Endothelial cell of umbilical vein (primary cell): Measurements from ENCODE around the gene CPNE5. TPM values are rescaled to one million over a fixed set of nuclear protein-coding genes. Genes with fewer than 3 reads are reported as not detected.

Experiments
- BruUV-seq: library from RNA; stranded (reverse); fragments of 400-500 nt; replicated peaks from 2 replicates; lab custom pipeline; 2021; lab: Mats Ljungman, UMichigan
- CTCF ChIA-PET: fragments of 300-600, 350-600 bp; sonication (Branson Sonifier 250); formaldehyde crosslinking; loops from one replicate; lab custom pipeline; 2021; ENCODE audit warnings: antibody characterized with exemption, inconsistent platforms; lab: Charles Lee
- POLR2A ChIA-PET: fragments of 300-600, 350-600 bp; sonication (Branson Sonifier 250); formaldehyde crosslinking; loops from one replicate; lab custom pipeline; 2021; ENCODE audit warnings: antibody characterized with exemption, inconsistent platforms; lab: Charles Lee
- DNase-seq: peaks from one replicate; pipeline ENCODE4 v3.0.0-alpha.2; 2011; ENCODE audit warnings: low read depth, low spot score
- FAIRE-seq: peaks from 2 replicates; lab custom pipeline; 2011; peaks lifted over from hg19 to GRCh38; lab: Jason Lieb, UNC
- H2AFZ ChIP-seq: 2 replicates; pipeline ENCODE4 v1.6.0; 2012; ENCODE audit warnings: low read depth, low read length, control low read depth, inconsistent platforms
- H3K27ac ChIP-seq: 2 replicates; pipeline ENCODE4 v1.5.1; 2011; ENCODE audit warnings: low read depth, mild to moderate bottlenecking, control low read depth, low read length, moderate library complexity; ENCODE audit not compliant: insufficient read depth
- H3K27me3 ChIP-seq, 2 experiments: 2 replicates each; pipeline versions ENCODE4 v1.6.0 to v1.6.1; 2011; ENCODE audit warnings: low read length in 2 of 2, mixed read lengths in 1 of 2; ENCODE audit not compliant: control insufficient read depth in 2 of 2, insufficient read depth in 2 of 2
- H3K36me3 ChIP-seq, 2 experiments: 2 replicates in 1 of 2; 3 replicates in 1 of 2; pipeline ENCODE4 v1.5.1; 2011; ENCODE audit warnings: low read length in 2 of 2, mild to moderate bottlenecking in 1 of 2, moderate library complexity in 1 of 2; ENCODE audit not compliant: control insufficient read depth in 2 of 2, insufficient read depth in 2 of 2; ENCODE audit errors: extremely low read depth in 1 of 2
- H3K4me1 ChIP-seq: 3 replicates; pipeline ENCODE4 v1.5.1; 2011; ENCODE audit warnings: mild to moderate bottlenecking, low read length; ENCODE audit not compliant: control insufficient read depth, insufficient read depth; ENCODE audit errors: extremely low read depth
- H3K4me2 ChIP-seq: 2 replicates; pipeline ENCODE4 v1.6.1; 2011; ENCODE audit warnings: low read length, control low read depth, mixed read lengths; ENCODE audit not compliant: insufficient read depth
- H3K4me3 ChIP-seq, 3 experiments: fragments of 200-600 bp in 1 of 3; sonication (generic), shearing (Covaris generic) in 1 of 3; replicated peaks in 1 of 3; 2 replicates each; pipeline ENCODE4 v1.5.1; 2011 to 2016; ENCODE audit warnings: control low read depth in 3 of 3, low read length in 3 of 3, mild to moderate bottlenecking in 2 of 3, inconsistent platforms in 1 of 3, low read depth in 1 of 3, moderate library complexity in 1 of 3; ENCODE audit not compliant: insufficient read depth in 1 of 3
- H3K79me2 ChIP-seq: 2 replicates; pipeline ENCODE4 v1.6.0; 2012; ENCODE audit warnings: low read length, inconsistent platforms; ENCODE audit not compliant: control insufficient read depth, insufficient read depth
- H3K9ac ChIP-seq: replicated peaks from 2 replicates; pipeline ENCODE3; 2011; ENCODE audit warnings: low read length, control low read depth; ENCODE audit not compliant: insufficient read depth; ENCODE audit errors: extremely low read depth
- H3K9me1 ChIP-seq: replicated peaks from 3 replicates; pipeline ENCODE4 v1.6.0; 2011; ENCODE audit warnings: mild to moderate bottlenecking, low read length; ENCODE audit not compliant: control insufficient read depth, insufficient read depth; ENCODE audit errors: extremely low read depth
- H3K9me3 ChIP-seq: replicated peaks from 2 replicates; pipeline ENCODE4 v1.5.1; 2012; ENCODE audit warnings: low read length, inconsistent platforms; ENCODE audit not compliant: control insufficient read depth, insufficient read depth
- H4K20me1 ChIP-seq: replicated peaks from 2 replicates; pipeline ENCODE3; 2011; ENCODE audit warnings: mild to moderate bottlenecking, low read length; ENCODE audit not compliant: control insufficient read depth, insufficient read depth; ENCODE audit errors: extremely low read depth
- CTCF ChIP-seq, 2 donors: IDR thresholded peaks; 1 replicate in 1 of 2; 2 replicates in 1 of 2; pipeline ENCODE4 v1.5.1; 2011; ENCODE audit warnings: low read length in 2 of 2, mild to moderate bottlenecking in 2 of 2, moderate library complexity in 2 of 2, control low read depth in 1 of 2, inconsistent platforms in 1 of 2, low read depth in 1 of 2; ENCODE audit not compliant: insufficient read depth in 1 of 2; ENCODE audit errors: extremely low read depth in 1 of 2
- EZH2 ChIP-seq: IDR thresholded peaks from 2 replicates; pipeline ENCODE4 v1.6.1; 2012; ENCODE audit warnings: borderline replicate concordance, low read depth, mild to moderate bottlenecking, moderate library complexity, low read length, inconsistent platforms; ENCODE audit not compliant: severe bottlenecking
- FOS ChIP-seq: IDR thresholded peaks from 2 replicates; pipeline ENCODE4 v1.6.1; 2011; ENCODE audit warnings: mild to moderate bottlenecking, low read length, moderate library complexity, borderline replicate concordance; ENCODE audit not compliant: insufficient read depth
- GATA2 ChIP-seq: IDR thresholded peaks from 2 replicates; pipeline ENCODE4 v1.7.0; 2011; ENCODE audit warnings: low read depth, mild to moderate bottlenecking, moderate library complexity, mixed read lengths, low read length; ENCODE audit not compliant: insufficient read length, insufficient read depth
- JUN ChIP-seq: IDR thresholded peaks from 2 replicates; pipeline ENCODE4 v1.6.1; 2011; ENCODE audit warnings: borderline replicate concordance, low read depth; ENCODE audit not compliant: insufficient read length, insufficient read depth
- MYC ChIP-seq: IDR thresholded peaks from one replicate; pipeline ENCODE4 v1.6.1; 2011; ENCODE audit warnings: mild to moderate bottlenecking, low read depth, low read length
- POLR2A ChIP-seq: IDR thresholded peaks from 2 replicates; pipeline ENCODE4 v1.6.1; 2012; ENCODE audit warnings: low read depth, mild to moderate bottlenecking, control low read depth, low read length
- POLR2AphosphoS5 ChIP-seq: IDR thresholded peaks from 2 replicates; pipeline ENCODE4 v1.6.1; 2012; ENCODE audit warnings: low read depth, mild to moderate bottlenecking, control low read depth, low read length, moderate library complexity; ENCODE audit not compliant: insufficient read depth
- dilution Hi-C: fragments of 300-500 bp; cut with MboI; formaldehyde crosslinking; loops from one replicate; pipeline ENCODE4 v1.15.0; 2019; ENCODE audit warnings: low sequenced_read_pairs; ENCODE audit not compliant: extremely low pct_ligation_motif_present
- intact Hi-C: fragments of 100-400 bp; cut with micrococcal nuclease; formaldehyde crosslinking; loops from one replicate; pipeline ENCODE4 v1.10.0; 2022
- polyA plus RNA-seq, 4 experiments: library from polyadenylated mRNA; depleted of rRNA in 3 of 4; stranded (reverse) in 3 of 4; unstranded in 1 of 4; fragments of >200 nt; gene quantifications; 2 replicates each; pipeline versions ENCODE4 v1.2.1 to v1.2.3, GENCODE V29; 2011 to 2012; ENCODE audit warnings: missing spikeins in 1 of 4
- total RNA-seq: library from RNA; stranded (reverse); gene quantifications from 2 replicates; pipeline ENCODE4 v1.2.3, GENCODE V29; 2021
- TF ChIP-seq, protein P1 (sequence below): IDR thresholded peaks from 2 replicates; pipeline ENCODE4 v1.6.1; 2011; ENCODE audit not compliant: insufficient read depth, insufficient read length

The CPNE5 gene
- total and polyA plus RNA-seq, 2 donors (not counting 3 experiments of a cell fraction or from before 2014, with no cell fraction given) = 18.8 to 49.4 TPM

DNA sequence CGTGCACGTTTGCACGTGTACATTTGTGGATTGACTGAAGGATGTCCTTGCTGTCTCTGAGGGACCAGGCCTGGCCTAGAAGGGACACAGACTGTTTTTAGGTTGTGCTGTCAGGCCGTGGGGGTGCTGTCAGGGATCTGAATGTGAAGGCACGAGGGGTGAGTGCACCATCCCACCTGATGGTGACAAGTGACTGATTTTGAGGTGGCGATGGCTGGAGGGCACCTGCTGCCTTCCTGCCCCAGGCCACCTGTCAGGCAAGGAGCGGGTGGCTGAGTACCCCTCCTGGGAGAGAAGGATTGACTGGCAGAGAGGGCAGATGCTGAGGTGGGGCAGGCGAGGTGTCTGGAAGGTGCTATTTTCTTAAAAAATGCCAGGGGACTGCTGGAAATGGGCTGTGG is 140.4 kb downstream of the CPNE5 start:
- no peaks in the 10 kb centered on the region for H3K27me3 ChIP-seq
- TF ChIP-seq JUN (no peak), FOS (no peak), GATA2 (no peak), MYC (no peak), POLR2AphosphoS5 (no peak), POLR2A (no peak)
- TF ChIP-seq, protein P1, sequence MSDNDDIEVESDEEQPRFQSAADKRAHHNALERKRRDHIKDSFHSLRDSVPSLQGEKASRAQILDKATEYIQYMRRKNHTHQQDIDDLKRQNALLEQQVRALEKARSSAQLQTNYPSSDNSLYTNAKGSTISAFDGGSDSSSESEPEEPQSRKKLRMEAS = no peak
- no peaks in the 10 kb centered on the region for H3K36me3 ChIP-seq
- H3K4me3 ChIP-seq = no peak overlapping the region
- FAIRE-seq (no peak), DNase-seq (no peak)
- no peak overlapping the region for H3K27ac ChIP-seq
- no peaks in the 10 kb centered on the region for H3K9me3 ChIP-seq
- no peak overlapping the region for H2AFZ ChIP-seq
- H3K9ac ChIP-seq = no peak overlapping the region
- H3K4me2 ChIP-seq = no peak overlapping the region
- H4K20me1 ChIP-seq = no peaks in the 10 kb centered on the region
- BruUV-seq = no TSS peak
- dilution Hi-C loops (no loop called here), intact Hi-C loops (no loop called here)
- no peaks in the 10 kb centered on the region for H3K4me1 ChIP-seq
- no peaks in the 10 kb centered on the region for H3K79me2 ChIP-seq
- ChIA-PET POLR2A (no interaction called here), CTCF (interaction anchor here (0.5 kb wide), 1 partner anchor 84 kb away, joined by 3 read pairs; no protein-coding TSS in a partner anchor)
- H3K9me1 ChIP-seq = no peaks in the 10 kb centered on the region

DNA sequence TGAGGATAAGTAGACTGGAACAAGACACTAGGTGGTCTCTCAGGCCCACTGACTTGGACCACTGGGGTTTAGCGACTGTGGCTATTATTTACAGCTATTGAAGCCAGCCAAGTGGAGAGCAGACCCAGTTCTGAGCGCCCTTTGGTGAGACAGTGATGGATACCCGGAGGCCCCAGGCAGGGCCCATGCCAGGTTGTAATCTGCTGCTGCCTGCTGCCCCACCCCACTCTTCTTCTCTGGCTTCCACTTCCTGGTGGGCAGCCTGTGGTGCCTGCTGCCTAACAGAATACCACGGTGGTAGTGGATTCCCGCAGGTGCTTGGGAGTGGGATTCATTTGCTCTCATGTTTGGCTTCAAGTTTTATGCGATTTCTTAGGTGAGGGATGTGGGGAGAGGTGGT is 141.0 kb downstream of the CPNE5 start:
- no TSS peak for BruUV-seq

More for the DNA sequence above, 141.0 kb downstream of the CPNE5 start:
- Histone ChIP-seq H3K27ac (no peak overlapping the region), H3K79me2 (no peaks in the 10 kb centered on the region), H3K36me3 (no peaks in the 10 kb centered on the region), H3K4me1 (no peaks in the 10 kb centered on the region), H4K20me1 (no peaks in the 10 kb centered on the region), H3K4me3 (no peak overlapping the region), H3K9me3 (no peaks in the 10 kb centered on the region), H3K9ac (no peak overlapping the region), H3K4me2 (no peak overlapping the region), H2AFZ (no peak overlapping the region), H3K27me3 (no peaks in the 10 kb centered on the region), H3K9me1 (no peaks in the 10 kb centered on the region)
- intact Hi-C loops (no loop called here), dilution Hi-C loops (no loop called here)
- no peak for FAIRE-seq
- POLR2A ChIA-PET = no interaction called here
- TF ChIP-seq GATA2 = no peak
- TF ChIP-seq, protein P1 = no peak
- TF ChIP-seq CTCF (IDR thresholded peaks at IDR 0.05; ENCODE audit: extremely low read depth in 1 of 2, insufficient read depth in 1 of 2, low read depth in 1 of 2, low read length in 2 of 2) = no peak
- no peak for TF ChIP-seq MYC
- TF ChIP-seq POLR2A = no peak
- no peak for TF ChIP-seq EZH2
- no peak for TF ChIP-seq POLR2AphosphoS5
- TF ChIP-seq JUN = no peak
- no peak for TF ChIP-seq FOS
- no peak for DNase-seq
- CTCF ChIA-PET = no interaction called here
